HEK293 (cell line): ENCODE results near the gene USP6.
"Not testable (repeated sequence)": the region's sequence is repeated elsewhere in the genome, so short reads cannot be mapped to it uniquely, and the experiment has no call there.

ENCODE experiments used
- CTCF ChIA-PET: fragments of 350-600 bp; formaldehyde crosslinking; extraction: SDS; loops from one replicate; lab custom pipeline; 2021; ENCODE audit warnings: antibody characterized with exemption; lab: Yijun Ruan, JAX
- POLR2A ChIA-PET: fragments of 300-600 bp; formaldehyde crosslinking; extraction: SDS; loops from one replicate; lab custom pipeline; 2020; ENCODE audit warnings: antibody characterized with exemption, inconsistent platforms; lab: Yijun Ruan, JAX
- H3K27ac ChIP-seq: fragments of 200-500 bp; sonication (Bioruptor generic); 2 replicates; pipeline ENCODE4 v1.5.1; 2014; ENCODE audit warnings: low read depth, low read length, control low read depth, inconsistent platforms; ENCODE audit errors: extremely low read depth
- H3K36me3 ChIP-seq, 2 experiments: fragments of 200-500 bp in 1 of 2; sonication (Bioruptor generic) in 1 of 2; 1 replicate in 1 of 2; 2 replicates in 1 of 2; pipeline ENCODE4 v1.5.1; 2014 to 2017; ENCODE audit warnings: inconsistent platforms in 2 of 2, low read length in 2 of 2; ENCODE audit not compliant: control insufficient read depth in 2 of 2, insufficient read depth in 1 of 2
- H3K4me1 ChIP-seq: fragments of 200-500 bp; sonication (Bioruptor generic); 2 replicates; pipeline ENCODE4 v1.5.1; 2014; ENCODE audit warnings: mild to moderate bottlenecking, low read length, inconsistent platforms; ENCODE audit not compliant: control insufficient read depth, insufficient read depth
- H3K4me3 ChIP-seq: 2 replicates; pipeline ENCODE4 v1.5.1; 2011; ENCODE audit warnings: low read depth, mild to moderate bottlenecking, control low read depth, low read length, moderate library complexity
- H3K9me3 ChIP-seq: fragments of 200-500 bp; sonication (Bioruptor generic); 2 replicates; pipeline ENCODE4 v1.5.1; 2014; ENCODE audit warnings: low read depth, low read length, inconsistent platforms; ENCODE audit not compliant: control insufficient read depth, insufficient read depth
- TRIM28 ChIP-seq: IDR thresholded peaks from 2 replicates; pipeline ENCODE4 v1.6.1; 2011; ENCODE audit warnings: low read length, control low read depth, borderline replicate concordance
- WT1 ChIP-seq: fragments of 450-650 bp; formaldehyde crosslinking; IDR thresholded peaks from 2 replicates; pipeline ENCODE4 v1.5.1; 2016; ENCODE audit warnings: missing biosample characterization, missing genetic modification characterization
- ZNF10 ChIP-seq: fragments of 450-650 bp; formaldehyde crosslinking; IDR thresholded peaks from 2 replicates; pipeline ENCODE4 v1.5.1; 2017; ENCODE audit warnings: missing biosample characterization, missing genetic modification characterization
- ZNF169 ChIP-seq: fragments of 450-650 bp; formaldehyde crosslinking; IDR thresholded peaks from 2 replicates; pipeline ENCODE4 v1.5.1; 2016; ENCODE audit warnings: missing biosample characterization, missing genetic modification characterization
- ZNF561 ChIP-seq: fragments of 450-650 bp; IDR thresholded peaks from 2 replicates; pipeline ENCODE4 v1.5.1; 2018; ENCODE audit warnings: missing biosample characterization, missing genetic modification characterization, borderline replicate concordance
- ZNF639 ChIP-seq: fragments of 450-650 bp; formaldehyde crosslinking; IDR thresholded peaks from 2 replicates; pipeline ENCODE4 v1.5.1; 2016; ENCODE audit warnings: missing biosample characterization, missing genetic modification characterization
- ZNF791 ChIP-seq: fragments of 450-650 bp; formaldehyde crosslinking; IDR thresholded peaks from 2 replicates; pipeline ENCODE4 v1.5.1; 2016; ENCODE audit warnings: missing biosample characterization, missing genetic modification characterization
- TF ChIP-seq, protein P1 (sequence below): fragments of 450-650 bp; formaldehyde crosslinking; IDR thresholded peaks from 2 replicates; pipeline ENCODE4 v1.5.1; 2017; ENCODE audit warnings: missing biosample characterization, missing genetic modification characterization
- TF ChIP-seq, protein P2 (sequence below): fragments of 450-650 bp; formaldehyde crosslinking; IDR thresholded peaks from 2 replicates; pipeline ENCODE4 v1.5.1; 2016; ENCODE audit warnings: missing biosample characterization, missing genetic modification characterization

USP6 gene

DNA sequence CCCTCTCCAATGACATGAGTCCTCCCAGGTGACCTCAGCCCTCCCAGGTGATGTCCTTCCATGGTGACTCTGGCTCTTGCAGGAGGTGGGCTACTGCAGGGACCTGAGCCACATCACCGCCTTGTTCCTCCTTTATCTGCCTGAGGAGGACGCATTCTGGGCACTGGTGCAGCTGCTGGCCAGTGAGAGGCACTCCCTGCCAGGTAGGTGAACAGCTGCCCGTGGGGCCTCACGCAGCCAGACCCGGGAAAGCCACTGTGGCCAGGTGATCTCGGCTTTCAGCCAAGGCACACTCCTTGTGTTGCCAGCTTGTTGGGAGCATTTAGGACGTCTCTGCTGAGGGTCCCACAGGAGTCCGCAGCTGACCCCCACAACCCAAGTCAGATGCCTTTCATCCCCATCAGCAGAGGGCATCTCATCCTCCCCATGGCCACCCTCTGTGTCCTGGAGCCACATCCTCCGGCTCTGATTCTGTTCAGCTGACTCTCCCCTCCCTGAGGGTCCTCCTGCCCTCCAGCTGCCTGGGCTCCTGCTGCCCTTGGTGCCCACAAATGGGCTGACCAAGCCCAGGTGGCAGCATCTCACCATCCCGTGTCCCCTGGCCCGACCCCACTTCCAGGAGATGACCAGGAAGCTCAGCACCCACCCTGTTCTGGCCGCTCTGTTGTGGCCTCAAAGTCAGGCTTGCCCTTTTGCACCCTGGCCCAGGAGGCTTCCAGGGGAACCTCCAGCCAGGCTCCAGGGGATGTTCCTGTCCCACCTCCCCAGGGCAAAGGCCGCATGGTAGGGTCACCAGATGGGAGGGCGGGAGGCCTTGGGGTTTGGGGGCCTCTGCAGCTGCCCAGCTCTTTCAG, 20.1 kb downstream of the USP6 start (continued):
- no peak for TF ChIP-seq ZNF639 (tag by site-specific recombination)
- TF ChIP-seq, protein P1, sequence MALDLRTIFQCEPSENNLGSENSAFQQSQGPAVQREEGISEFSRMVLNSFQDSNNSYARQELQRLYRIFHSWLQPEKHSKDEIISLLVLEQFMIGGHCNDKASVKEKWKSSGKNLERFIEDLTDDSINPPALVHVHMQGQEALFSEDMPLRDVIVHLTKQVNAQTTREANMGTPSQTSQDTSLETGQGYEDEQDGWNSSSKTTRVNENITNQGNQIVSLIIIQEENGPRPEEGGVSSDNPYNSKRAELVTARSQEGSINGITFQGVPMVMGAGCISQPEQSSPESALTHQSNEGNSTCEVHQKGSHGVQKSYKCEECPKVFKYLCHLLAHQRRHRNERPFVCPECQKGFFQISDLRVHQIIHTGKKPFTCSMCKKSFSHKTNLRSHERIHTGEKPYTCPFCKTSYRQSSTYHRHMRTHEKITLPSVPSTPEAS, result no peak
- no peak for TF ChIP-seq ZNF561

- H3K36me3 ChIP-seq, H3K27ac ChIP-seq, H3K4me3 ChIP-seq, H3K9me3 ChIP-seq, H3K4me1 ChIP-seq, POLR2A ChIA-PET: not testable (repeated sequence)
- CTCF ChIA-PET, result interaction anchor here (0.6 kb wide), 1 partner anchor 413 kb away, joined by 4 read pairs; no protein-coding TSS in a partner anchor
Observed at GRCh38 chr17:5136580-5137412, 21.0 kb downstream of the USP6 start.

- CTCF ChIA-PET, H3K4me1 ChIP-seq, POLR2A ChIA-PET, H3K9me3 ChIP-seq, H3K36me3 ChIP-seq, H3K4me3 ChIP-seq, H3K27ac ChIP-seq: not testable (repeated sequence)
Observed at GRCh38 chr17:5137511-5138197, 21.8 kb downstream of the USP6 start.

DNA sequence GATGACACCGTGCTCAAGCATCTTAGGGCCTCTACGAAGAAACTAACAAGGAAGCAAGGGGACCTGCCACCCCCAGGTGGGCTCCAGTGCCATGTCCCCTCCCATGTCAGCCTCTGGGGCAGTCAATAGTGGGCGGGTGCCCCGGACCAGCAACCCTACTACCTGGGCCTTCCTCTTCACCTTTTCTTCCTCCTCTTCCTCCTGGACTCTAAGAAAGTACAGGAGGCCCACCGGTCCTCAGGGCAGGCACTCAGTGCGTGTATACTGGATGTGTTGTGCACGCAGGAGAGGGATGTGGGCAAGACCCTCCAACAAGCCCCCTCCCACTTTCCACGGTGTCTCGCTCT, 22.3 kb downstream of the USP6 start:
- H3K36me3 ChIP-seq, CTCF ChIA-PET, H3K4me1 ChIP-seq, POLR2A ChIA-PET, H3K9me3 ChIP-seq, H3K27ac ChIP-seq, H3K4me3 ChIP-seq: not testable (repeated sequence)

- H3K9me3 ChIP-seq, result no peaks in the 10 kb centered on the region
- ChIA-PET CTCF (no interaction called here), POLR2A (no interaction called here)
- H3K36me3 ChIP-seq, result no peaks in the 10 kb centered on the region
- no peak overlapping the region for H3K27ac ChIP-seq
- H3K4me1 ChIP-seq, result no peaks in the 10 kb centered on the region
- H3K4me3 ChIP-seq, result no peak overlapping the region
- no peak for TF ChIP-seq TRIM28
- no peak for TF ChIP-seq ZNF169 (tag by site-specific recombination)
- TF ChIP-seq, protein P2, sequence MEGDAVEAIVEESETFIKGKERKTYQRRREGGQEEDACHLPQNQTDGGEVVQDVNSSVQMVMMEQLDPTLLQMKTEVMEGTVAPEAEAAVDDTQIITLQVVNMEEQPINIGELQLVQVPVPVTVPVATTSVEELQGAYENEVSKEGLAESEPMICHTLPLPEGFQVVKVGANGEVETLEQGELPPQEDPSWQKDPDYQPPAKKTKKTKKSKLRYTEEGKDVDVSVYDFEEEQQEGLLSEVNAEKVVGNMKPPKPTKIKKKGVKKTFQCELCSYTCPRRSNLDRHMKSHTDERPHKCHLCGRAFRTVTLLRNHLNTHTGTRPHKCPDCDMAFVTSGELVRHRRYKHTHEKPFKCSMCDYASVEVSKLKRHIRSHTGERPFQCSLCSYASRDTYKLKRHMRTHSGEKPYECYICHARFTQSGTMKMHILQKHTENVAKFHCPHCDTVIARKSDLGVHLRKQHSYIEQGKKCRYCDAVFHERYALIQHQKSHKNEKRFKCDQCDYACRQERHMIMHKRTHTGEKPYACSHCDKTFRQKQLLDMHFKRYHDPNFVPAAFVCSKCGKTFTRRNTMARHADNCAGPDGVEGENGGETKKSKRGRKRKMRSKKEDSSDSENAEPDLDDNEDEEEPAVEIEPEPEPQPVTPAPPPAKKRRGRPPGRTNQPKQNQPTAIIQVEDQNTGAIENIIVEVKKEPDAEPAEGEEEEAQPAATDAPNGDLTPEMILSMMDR (tag by site-specific recombination), result no peak
- TF ChIP-seq WT1 (tag by site-specific recombination), result no peak
- no peak for TF ChIP-seq ZNF10 (tag by site-specific recombination)
- no peak for TF ChIP-seq ZNF791 (tag by site-specific recombination)
- TF ChIP-seq, all 188 proteins: peak for 0
Observed at GRCh38 chr17:5138616-5139457, 23.0 kb downstream of the USP6 start.
